CD14-positive monocyte (primary cell): Measurements from ENCODE around the gene YOD1. TPM values are rescaled to one million over a fixed set of nuclear protein-coding genes. Genes with fewer than 3 reads are reported as not detected.

Experiments
- DNase-seq, 3 donors: peaks; one replicate each; pipeline ENCODE4 v3.0.0-alpha.2; 2011 to 2022
- H2AFZ ChIP-seq: 2 replicates; pipeline ENCODE4 v1.6.0; 2012; ENCODE audit warnings: mild to moderate bottlenecking, low read depth, low read length, inconsistent platforms; ENCODE audit not compliant: insufficient read depth, poor library complexity, severe bottlenecking
- H3K27ac ChIP-seq, 2 donors: 1 replicate in 1 of 2; 2 replicates in 1 of 2; pipeline ENCODE4 v1.5.1; 2012 to 2013; ENCODE audit warnings: low read length in 2 of 2, control low read depth in 1 of 2, inconsistent platforms in 1 of 2, low read depth in 1 of 2, mild to moderate bottlenecking in 1 of 2
- H3K27me3 ChIP-seq, 2 donors: one replicate each; pipeline versions ENCODE4 v1.6.0 to v1.6.1; 2011 to 2013; ENCODE audit warnings: low read length in 2 of 2; ENCODE audit not compliant: control insufficient read depth in 2 of 2, insufficient read depth in 2 of 2
- H3K36me3 ChIP-seq, 2 donors: replicated peaks in 1 of 2; 1 replicate in 1 of 2; 2 replicates in 1 of 2; pipeline versions ENCODE4 v1.5.1 to v1.6.1; 2012 to 2013; ENCODE audit warnings: low read length in 2 of 2, control low read depth in 1 of 2, inconsistent platforms in 1 of 2, mild to moderate bottlenecking in 1 of 2; ENCODE audit not compliant: insufficient read depth in 2 of 2, control insufficient read depth in 1 of 2
- H3K4me1 ChIP-seq, 2 donors: 1 replicate in 1 of 2; 2 replicates in 1 of 2; pipeline versions ENCODE4 v1.5.1 to v1.6.1; 2012 to 2013; ENCODE audit warnings: low read length in 2 of 2, control low read depth in 1 of 2, inconsistent platforms in 1 of 2, mild to moderate bottlenecking in 1 of 2, moderate library complexity in 1 of 2; ENCODE audit not compliant: insufficient read depth in 2 of 2, control insufficient read depth in 1 of 2
- H3K4me2 ChIP-seq: replicated peaks from 2 replicates; pipeline ENCODE3; 2012; ENCODE audit warnings: low read length, moderate library complexity, mild to moderate bottlenecking; ENCODE audit not compliant: poor library complexity, severe bottlenecking; ENCODE audit errors: extremely low read depth
- H3K4me3 ChIP-seq, 3 experiments: fragments of 200-600 bp in 1 of 3; sonication (generic) in 1 of 3; replicated peaks in 1 of 3; 1 replicate in 2 of 3; 2 replicates in 1 of 3; pipeline ENCODE4 v1.5.1; 2011 to 2013; ENCODE audit warnings: low read length in 3 of 3, mild to moderate bottlenecking in 3 of 3, control low read depth in 2 of 3, low read depth in 2 of 3, inconsistent platforms in 1 of 3, moderate library complexity in 1 of 3
- H3K79me2 ChIP-seq: 2 replicates; pipeline ENCODE4 v1.6.0; 2012; ENCODE audit warnings: mild to moderate bottlenecking, control low read depth, inconsistent platforms, low read length, moderate library complexity; ENCODE audit not compliant: insufficient read depth
- H3K9ac ChIP-seq: 2 replicates; pipeline ENCODE4 v1.6.0; 2017; ENCODE audit warnings: low read length, mild to moderate bottlenecking; ENCODE audit not compliant: insufficient read depth, poor library complexity, severe bottlenecking
- H3K9me3 ChIP-seq, 2 donors: replicated peaks in 1 of 2; 1 replicate in 1 of 2; 2 replicates in 1 of 2; pipeline versions ENCODE4 v1.5.1 to v1.6.1; 2012 to 2013; ENCODE audit warnings: low read length in 2 of 2, control low read depth in 1 of 2; ENCODE audit not compliant: control insufficient read depth in 1 of 2, insufficient read depth in 1 of 2
- H4K20me1 ChIP-seq: 2 replicates; pipeline ENCODE4 v1.6.0; 2012; ENCODE audit warnings: mild to moderate bottlenecking, low read length, control low read depth, moderate library complexity; ENCODE audit not compliant: insufficient read depth
- H3K27ac Mint-ChIP-seq, 7 donors: one replicate each; pipeline ENCODE4 v1.8.0; 2020; ENCODE audit warnings: mild to moderate bottlenecking in 7 of 7, mixed read lengths in 7 of 7, moderate library complexity in 6 of 7, inconsistent platforms in 2 of 7
- H3K27me3 Mint-ChIP-seq, 3 donors: one replicate each; pipeline ENCODE4 v1.8.0; 2021 to 2022; ENCODE audit warnings: low read depth in 3 of 3, mild to moderate bottlenecking in 3 of 3, mixed read lengths in 3 of 3, moderate library complexity in 3 of 3, inconsistent platforms in 1 of 3
- H3K36me3 Mint-ChIP-seq, 2 donors: one replicate each; pipeline ENCODE4 v1.8.0; 2020; ENCODE audit warnings: mixed read lengths in 2 of 2, inconsistent platforms in 1 of 2, mild to moderate bottlenecking in 1 of 2
- H3K4me1 Mint-ChIP-seq: one replicate; pipeline ENCODE4 v1.8.0; 2020; ENCODE audit warnings: mild to moderate bottlenecking, mixed read lengths
- H3K4me3 Mint-ChIP-seq, 2 donors: one replicate each; pipeline ENCODE4 v1.8.0; 2020; ENCODE audit warnings: mild to moderate bottlenecking in 2 of 2, mixed read lengths in 2 of 2, moderate library complexity in 1 of 2
- H3K9me3 Mint-ChIP-seq, 7 donors: one replicate each; pipeline ENCODE4 v1.8.0; 2020 to 2022; ENCODE audit warnings: mixed read lengths in 7 of 7, mild to moderate bottlenecking in 6 of 7, moderate library complexity in 6 of 7, inconsistent platforms in 2 of 7
- WGBS: methylation state at CpG from one replicate; pipeline ENCODE4 v1.1.5; 2013; ENCODE audit warnings: missing lambda C conversion rate; ENCODE audit not compliant: insufficient coverage; 5-methylcytosine and 5-hydroxymethylcytosine counted together
- intact Hi-C, 2 donors: fragments of 100-400 bp; cut with micrococcal nuclease; formaldehyde crosslinking; loops; one replicate each; pipeline versions ENCODE4 v1.15.0 to v1.15.1; 2023
- polyA plus RNA-seq, 3 donors: library from polyadenylated mRNA; depleted of rRNA in 1 of 3; unstranded in 2 of 3; stranded (reverse) in 1 of 3; fragments of 300-500 nt in 2 of 3; fragments of >200 nt in 1 of 3; fragmentation: Illumina TruSeq in 2 of 3; gene quantifications; 1 replicate in 2 of 3; 2 replicates in 1 of 3; pipeline ENCODE4 v1.2.3, GENCODE V29; 2012 to 2021
- TF ChIP-seq, protein P1 (sequence below): fragments of 200-600 bp; IDR thresholded peaks from one replicate; pipeline ENCODE4 v1.8.0; 2022; ENCODE audit warnings: antibody characterized with exemption, mild to moderate bottlenecking

Gene YOD1
- polyA plus RNA-seq, 3 donors = 1.6 to 8.2 (median 1.7) TPM

DNA sequence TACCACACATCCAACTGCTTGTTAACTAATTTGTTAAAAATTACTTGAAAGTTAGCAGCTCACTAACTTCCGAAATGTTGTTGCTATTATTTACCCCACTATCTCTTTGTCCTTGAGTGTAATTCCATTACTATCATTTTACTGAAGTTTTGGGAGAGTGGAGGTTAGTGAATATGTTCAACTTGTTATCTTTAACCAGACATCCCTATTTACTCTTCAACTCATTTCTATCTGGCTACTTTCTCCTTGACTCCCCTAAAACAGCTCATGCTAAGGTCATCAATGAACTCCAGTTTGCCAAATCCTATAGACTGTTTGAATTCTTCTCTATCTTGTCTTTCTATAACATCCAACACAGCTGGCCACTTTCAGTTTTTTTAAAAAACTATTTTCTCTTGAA, 14.1 kb downstream of the YOD1 start:
- H3K27ac ChIP-seq = no peak overlapping the region
- intact Hi-C loops = no loop called here
- H3K79me2 ChIP-seq = no peaks in the 10 kb centered on the region
- H3K27ac Mint-ChIP-seq = no peak overlapping the region
- H3K9me3 ChIP-seq = no peaks in the 10 kb centered on the region
- no peaks in the 10 kb centered on the region for H3K4me1 ChIP-seq
- peaks cover 7% of the 10 kb centered on the region for H3K4me1 Mint-ChIP-seq
- no peak overlapping the region for H3K4me2 ChIP-seq
- peaks cover 0 to under 1% of the 10 kb centered on the region in 2 donors for H3K36me3 Mint-ChIP-seq
- no peaks in the 10 kb centered on the region for H4K20me1 ChIP-seq
- H3K4me3 ChIP-seq = no peak overlapping the region
- TF ChIP-seq, protein P1, sequence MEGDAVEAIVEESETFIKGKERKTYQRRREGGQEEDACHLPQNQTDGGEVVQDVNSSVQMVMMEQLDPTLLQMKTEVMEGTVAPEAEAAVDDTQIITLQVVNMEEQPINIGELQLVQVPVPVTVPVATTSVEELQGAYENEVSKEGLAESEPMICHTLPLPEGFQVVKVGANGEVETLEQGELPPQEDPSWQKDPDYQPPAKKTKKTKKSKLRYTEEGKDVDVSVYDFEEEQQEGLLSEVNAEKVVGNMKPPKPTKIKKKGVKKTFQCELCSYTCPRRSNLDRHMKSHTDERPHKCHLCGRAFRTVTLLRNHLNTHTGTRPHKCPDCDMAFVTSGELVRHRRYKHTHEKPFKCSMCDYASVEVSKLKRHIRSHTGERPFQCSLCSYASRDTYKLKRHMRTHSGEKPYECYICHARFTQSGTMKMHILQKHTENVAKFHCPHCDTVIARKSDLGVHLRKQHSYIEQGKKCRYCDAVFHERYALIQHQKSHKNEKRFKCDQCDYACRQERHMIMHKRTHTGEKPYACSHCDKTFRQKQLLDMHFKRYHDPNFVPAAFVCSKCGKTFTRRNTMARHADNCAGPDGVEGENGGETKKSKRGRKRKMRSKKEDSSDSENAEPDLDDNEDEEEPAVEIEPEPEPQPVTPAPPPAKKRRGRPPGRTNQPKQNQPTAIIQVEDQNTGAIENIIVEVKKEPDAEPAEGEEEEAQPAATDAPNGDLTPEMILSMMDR = no peak
- no peaks in the 10 kb centered on the region for H3K36me3 ChIP-seq
- H3K4me3 Mint-ChIP-seq = no peak overlapping the region
- no peak overlapping the region for H2AFZ ChIP-seq
- WGBS = no CpG with 5 or more reads among the region's 1 CpG
- H3K27me3 Mint-ChIP-seq = peaks cover 2 to 8% (median 5%) of the 10 kb centered on the region in 3 donors
- H3K9me3 Mint-ChIP-seq = no peaks in the 10 kb centered on the region
- H3K9ac ChIP-seq = no peak overlapping the region
- H3K27me3 ChIP-seq = peaks cover 4 to 8% of the 10 kb centered on the region in 2 donors
- DNase-seq = no peak

DNA sequence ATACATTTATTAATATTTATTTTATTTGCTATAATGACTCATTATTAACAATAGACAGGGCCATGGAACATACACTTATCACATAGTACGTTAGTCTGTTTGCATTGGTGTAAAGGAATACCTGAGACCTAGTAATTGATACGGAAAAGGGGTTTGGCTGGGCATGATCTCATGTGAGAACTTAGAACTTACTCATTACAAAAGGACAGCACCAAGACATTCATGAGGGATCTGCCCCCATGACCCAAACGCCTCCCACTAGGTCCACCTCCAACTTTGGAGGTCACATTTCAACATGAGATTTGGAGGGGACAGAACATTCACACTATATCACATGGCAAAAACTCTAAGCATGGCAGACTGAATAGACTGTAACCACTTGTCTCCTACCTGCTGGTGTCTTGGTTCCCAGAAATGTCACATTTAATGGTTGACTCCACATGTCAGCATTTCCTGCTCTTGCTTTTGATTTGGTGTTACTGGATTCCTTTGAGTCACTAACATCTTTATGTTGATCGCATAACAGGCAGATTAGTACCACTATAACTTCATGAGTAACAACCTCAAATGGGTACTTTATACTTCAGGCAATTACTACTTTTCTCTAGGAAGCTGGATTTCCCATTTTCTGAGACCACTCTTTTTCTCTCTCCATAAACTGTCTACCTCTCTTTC, 15.0 kb downstream of the YOD1 start:
- Histone ChIP-seq H3K27me3 (peaks cover 4 to 8% of the 10 kb centered on the region in 2 donors), H3K79me2 (no peaks in the 10 kb centered on the region), H3K4me1 (no peaks in the 10 kb centered on the region), H3K4me2 (no peak overlapping the region), H2AFZ (no peak overlapping the region), H3K4me3 (no peak overlapping the region), H4K20me1 (no peaks in the 10 kb centered on the region), H3K9ac (no peak overlapping the region), H3K36me3 (no peaks in the 10 kb centered on the region), H3K27ac (no peak overlapping the region), H3K9me3 (no peaks in the 10 kb centered on the region)
- H3K4me3 Mint-ChIP-seq = no peak overlapping the region
- no peaks in the 10 kb centered on the region for H3K9me3 Mint-ChIP-seq
- H3K36me3 Mint-ChIP-seq = no peaks in the 10 kb centered on the region
- H3K4me1 Mint-ChIP-seq = peaks cover 7% of the 10 kb centered on the region
- peak overlapping the region in 1 of 7 donors; percentile 33 for H3K27ac Mint-ChIP-seq
- TF ChIP-seq, protein P1 = no peak
- intact Hi-C loops = no loop called here
- WGBS = 100% methylated on average over 2 of the region's 4 CpGs
- H3K27me3 Mint-ChIP-seq = peaks cover 4 to 10% (median 9%) of the 10 kb centered on the region in 3 donors
- DNase-seq = no peak
